NCI-H2029 treated with DMSO at 0.1 percent for 48 hours (cell line): ENCODE data around the gene CSNK2A2.

Experiments
- DNase-seq: peaks from one replicate; lab custom pipeline; 2025; lab: John Stamatoyannopoulos, UW

Gene CSNK2A2

DNA sequence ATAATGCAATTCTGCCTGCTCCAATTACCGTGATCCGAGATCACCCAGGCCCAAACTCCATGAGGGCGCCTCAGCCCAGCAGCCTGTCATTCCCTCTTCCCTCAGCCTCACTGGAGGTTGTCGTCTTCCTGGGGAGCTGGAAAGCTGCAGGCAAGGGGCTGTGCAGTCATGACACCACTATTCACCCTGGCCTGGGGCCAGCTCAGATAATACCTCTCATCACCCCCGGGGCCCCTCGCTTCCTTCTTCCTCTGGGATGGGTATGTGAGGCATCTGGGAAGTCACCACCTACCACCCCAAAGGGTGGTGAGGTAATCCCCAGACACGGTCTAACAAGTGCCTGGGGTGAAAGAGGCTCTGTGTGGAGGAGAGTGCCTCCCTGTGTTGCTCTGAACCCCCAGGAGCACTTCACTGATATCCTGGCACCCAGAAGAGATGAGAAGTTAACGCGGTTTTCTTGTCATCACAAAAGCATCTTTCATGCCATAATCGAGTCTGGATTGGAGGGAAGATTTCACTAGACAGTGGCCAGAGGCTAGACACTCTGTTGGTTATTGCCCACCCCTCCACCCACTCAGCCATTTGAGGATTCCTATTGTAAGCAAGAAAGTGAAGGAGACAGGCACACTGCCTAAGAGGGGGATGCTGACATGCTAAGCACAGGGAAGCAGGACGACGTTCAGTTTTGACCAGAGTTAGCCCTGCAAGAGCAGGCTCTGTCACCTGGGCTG, 87.2 kb downstream of the CSNK2A2 start:
- DNase-seq = no peak

GRCh38 chr16:58109881-58110280, 88.0 kb downstream of the CSNK2A2 start:
- no peak for DNase-seq

DNA sequence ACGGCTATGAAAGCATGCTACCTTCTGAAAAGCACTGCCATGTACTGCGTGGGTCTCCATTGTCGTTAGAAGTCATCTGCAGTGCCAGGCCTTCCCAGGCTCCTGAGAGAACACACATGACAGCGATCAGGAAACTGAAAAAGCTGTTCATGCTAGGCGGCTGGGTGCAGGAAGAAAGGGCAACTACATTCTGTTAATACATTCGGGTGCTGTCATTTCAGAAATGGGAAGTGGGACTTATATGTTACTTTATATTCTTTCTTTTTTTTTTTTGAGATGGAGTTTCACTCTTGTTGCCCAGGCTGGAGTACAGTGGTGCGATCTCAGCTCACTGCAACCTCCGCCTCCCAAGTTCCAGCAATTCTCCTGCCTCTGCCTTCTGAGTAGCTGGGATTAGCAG, 88.6 kb downstream of the CSNK2A2 start:
- DNase-seq = no peak
